ENCODE results near the gene SUB1.
"Not testable (repeated sequence)": the region's sequence is repeated elsewhere in the genome, so short reads cannot be mapped to it uniquely, and the experiment has no call there.

SUB1 gene

GRCh38 chr5:32585446-32586275 lies at the start of gene SUB1:
Gene SUB1, plus strand, starts transcription at chr5:32585557. Its CDS starts 2,956 bp downstream, at chr5:32588513.
- peak; percentile 87 for DNase-seq (ENCODE audit: low read depth)

DNA sequence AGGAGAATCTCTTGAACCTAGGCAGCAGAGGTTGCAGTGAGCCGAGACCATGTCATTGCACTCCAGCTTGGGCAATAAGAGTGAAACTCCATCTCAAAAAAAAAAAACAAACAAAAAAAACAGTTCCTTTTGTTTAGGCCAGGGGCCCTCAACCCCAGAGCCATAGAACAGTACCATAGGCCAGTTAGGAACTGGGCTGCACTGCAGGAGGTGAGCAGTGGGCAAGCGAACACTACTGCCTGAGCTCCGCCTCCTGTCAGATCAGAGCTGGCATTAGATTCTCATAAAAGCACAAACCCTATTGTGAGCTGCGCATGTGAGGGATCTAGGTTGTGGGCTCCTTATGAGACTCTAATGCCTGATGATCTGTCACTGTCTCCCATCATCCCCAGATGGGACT lies 49.1 kb upstream of the SUB1 start:
- no peak for DNase-seq (ENCODE audit: low read depth)

- peak; percentile 92 for DNase-seq (ENCODE audit: low read depth)
Observed at GRCh38 chr5:32537437-32538029, 47.8 kb upstream of the SUB1 start.

DNA sequence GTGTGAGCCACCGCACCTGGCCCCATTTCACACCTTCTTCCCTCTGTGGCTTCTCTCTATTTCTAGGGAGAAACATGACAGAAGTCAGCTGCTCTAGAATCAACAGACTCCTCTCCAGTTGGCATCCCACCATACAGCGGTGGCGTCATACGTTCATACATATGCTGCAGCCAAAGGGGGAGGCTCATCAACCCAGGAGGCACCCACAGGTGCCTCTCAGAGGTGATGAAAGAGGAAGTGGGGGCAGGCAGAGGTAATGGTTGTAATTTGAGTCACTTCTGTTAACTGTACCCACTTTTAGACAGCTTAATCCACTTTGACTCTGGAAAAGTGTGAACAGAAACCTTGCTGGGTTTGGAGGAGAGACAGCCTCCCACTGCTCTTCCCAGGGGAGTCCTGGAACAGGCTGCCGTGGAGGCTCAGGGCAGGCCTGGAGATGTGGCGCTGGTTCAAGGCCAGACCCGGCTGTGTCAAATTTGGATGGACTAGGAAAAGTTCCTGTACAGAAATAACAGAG lies 47.3 kb upstream of the SUB1 start:
- no peak for DNase-seq (ENCODE audit: low read depth)

DNA sequence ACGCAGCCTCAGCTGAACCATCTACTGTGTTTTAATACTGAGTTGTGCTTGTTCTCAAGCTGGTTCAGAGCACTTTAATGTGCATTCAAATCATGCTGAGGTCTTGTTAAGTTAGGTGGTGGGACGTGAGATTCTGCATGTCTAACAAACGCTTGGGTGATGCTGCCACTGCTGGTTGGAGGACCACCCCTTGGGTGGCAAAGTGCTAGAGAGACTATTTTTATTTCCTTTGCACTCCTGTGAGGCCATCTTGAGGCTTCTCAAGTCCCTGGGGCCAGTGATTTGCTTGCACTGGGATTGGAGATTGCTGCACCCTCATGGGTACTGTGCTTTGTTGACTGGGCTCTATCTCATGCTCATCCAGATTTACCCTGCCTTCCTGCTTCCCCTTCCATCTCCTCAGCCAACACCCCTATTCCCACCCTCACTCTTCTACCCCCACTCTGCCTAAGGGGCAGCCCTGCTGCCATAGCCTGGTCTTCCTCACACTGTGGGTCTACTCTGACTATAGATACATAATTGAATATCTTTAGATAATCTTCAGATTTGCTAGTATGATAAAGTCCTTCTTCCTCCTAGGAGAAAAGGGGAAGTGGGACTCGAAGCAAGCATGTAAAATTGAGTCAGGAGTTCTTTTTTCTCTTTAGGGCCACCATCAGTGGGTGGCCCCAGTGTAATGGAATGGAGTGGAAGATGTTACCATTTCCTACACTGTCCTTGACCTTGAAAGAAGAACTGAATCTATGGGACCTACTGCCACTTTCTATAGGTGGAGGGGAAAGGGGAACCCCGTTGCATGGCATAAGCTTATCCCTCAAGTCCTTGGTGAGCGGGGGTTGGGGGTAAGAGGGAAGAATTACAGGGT lies 45.1 kb upstream of the SUB1 start:
- DNase-seq (ENCODE audit: low read depth): no peak

- no peak for DNase-seq (ENCODE audit: low read depth)
Observed at GRCh38 chr5:32541241-32541640, 44.1 kb upstream of the SUB1 start.

DNA sequence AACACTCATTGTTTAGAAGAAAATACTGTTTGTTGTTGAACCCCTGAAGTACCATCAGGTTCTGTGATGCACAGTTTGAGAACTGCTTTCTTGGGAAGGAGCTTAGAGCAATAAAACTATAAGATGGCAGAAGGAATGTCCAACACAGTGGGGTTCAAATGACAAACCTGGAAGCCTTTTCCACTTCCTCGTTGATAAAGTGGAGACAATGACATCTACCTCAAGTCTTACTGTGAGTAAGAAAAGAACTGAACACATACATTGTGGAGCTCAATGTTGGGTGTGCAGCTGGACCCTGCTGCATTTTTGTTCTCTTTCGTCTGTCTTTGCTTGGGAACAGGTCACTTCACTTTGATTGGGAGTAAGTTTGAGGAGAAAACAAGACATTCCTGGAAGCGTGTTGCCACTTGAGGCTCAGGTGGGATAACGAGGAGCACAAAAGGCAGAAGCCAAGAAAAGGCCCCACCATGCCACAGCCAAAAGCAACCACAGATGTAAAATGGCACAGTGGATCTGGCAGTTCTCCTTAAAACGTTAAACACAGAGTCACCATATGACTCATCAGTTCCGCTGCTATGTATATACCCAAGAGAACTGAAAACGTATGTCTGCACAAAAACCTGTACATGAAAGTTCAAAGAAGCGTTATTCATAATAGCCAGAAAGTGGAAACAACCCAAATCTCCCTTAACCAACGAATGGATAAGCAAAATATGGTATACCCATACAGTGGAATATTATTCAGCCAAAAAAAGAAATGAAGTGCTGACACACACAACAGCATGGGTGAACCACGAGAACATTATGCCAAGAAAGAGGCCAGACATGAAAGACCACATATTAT lies 42.9 kb upstream of the SUB1 start:
- DNase-seq (ENCODE audit: low read depth): peak; percentile 17

- peak; percentile 18 for DNase-seq (ENCODE audit: low read depth)
Observed at GRCh38 chr5:32543291-32543690, 42.1 kb upstream of the SUB1 start.

DNA sequence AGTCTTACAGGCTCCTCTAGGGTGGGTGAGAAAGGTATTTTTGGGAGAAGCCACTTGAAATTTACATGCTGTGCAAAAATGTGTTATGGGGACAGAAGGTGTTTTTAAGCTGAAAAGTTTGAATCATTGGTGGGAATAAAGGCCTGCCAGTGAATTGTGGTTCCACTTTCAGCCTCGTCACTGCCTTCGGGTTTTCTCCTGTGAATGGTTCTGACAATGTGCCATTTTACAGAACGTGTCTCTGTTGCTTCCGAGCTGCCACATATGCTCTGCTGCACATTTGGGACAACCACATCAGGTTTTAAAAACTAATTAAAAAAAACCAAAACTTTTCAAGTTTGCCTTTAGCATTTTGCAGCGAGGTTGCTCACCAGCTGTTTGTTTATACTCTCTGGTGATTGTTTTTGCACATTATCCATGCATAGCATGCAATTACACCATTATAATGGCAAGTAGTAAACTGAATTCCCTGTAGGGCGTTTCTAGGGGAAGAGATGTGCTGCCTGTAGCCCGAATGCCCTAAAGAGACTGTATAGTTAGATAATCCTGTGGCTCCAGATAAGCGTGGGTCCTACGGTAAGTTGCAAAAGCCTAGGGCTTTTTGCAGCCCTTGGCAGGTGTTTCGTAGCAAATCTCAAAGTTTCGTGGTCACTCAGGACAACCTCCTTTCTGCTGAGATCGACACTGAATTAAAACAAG lies 40.1 kb upstream of the SUB1 start:
- no peak for DNase-seq (ENCODE audit: low read depth)

- peak; percentile 58 for DNase-seq (ENCODE audit: low read depth)
Observed at GRCh38 chr5:32551194-32551593, 34.2 kb upstream of the SUB1 start.

DNA sequence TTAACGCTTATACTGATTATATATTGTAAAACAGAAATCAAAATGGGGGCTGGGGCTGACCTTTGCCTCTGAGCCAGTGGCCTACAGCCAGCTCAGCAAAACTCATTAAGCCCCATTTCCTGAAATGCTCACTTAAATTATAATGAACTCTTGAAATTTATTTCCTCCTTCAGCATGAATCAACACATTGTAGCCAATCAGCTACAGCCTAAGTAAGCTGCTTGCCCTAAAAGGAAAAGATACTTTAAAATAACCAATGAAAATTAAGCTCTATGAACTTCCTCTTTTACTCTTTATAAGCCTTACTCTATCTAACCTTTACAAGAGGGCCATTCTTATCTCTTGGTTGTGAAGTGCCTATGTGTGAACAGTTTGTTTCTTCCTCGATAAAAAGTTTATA lies 33.5 kb upstream of the SUB1 start:
- no peak for DNase-seq (ENCODE audit: low read depth)

DNA sequence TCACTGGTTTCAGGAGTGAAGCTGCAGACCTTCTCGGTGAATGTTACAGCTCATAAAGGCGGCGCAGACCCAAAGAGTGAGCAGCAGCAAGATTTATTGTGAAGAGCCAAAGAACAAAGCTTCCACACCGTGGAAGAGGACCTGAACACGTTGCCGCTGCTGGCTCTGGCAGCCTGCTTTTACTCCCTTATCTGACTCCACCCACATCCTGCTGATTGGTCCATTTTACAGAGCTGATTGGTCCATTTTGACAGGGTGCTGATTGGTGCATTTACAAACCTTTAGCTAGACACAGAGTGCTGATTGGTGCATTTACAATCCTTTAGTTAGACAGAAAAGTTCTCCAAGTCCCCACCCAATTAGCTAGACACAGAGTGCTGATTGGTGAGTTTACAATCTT lies 32.9 kb upstream of the SUB1 start:
- not testable (repeated sequence) for DNase-seq (ENCODE audit: low read depth)

DNA sequence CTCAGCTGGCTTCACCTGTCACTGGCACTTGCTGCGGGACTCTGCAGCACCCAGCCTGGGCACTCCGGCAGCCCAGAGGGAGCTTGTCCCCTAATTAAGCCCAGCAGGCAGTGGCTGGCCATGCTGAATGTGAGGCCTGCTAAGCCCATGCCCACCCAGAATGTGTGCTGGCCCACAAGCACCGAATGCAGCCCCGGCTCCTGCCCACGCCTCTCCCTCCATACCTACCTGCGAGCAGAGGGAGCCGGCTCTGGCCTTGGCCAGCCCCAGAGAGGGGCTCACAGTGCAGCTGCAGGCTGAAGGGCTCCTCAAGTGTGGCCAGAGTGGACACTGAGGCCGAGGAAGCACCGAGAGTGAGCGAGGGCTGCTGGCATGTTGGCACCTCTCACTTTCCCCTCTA lies 32.4 kb upstream of the SUB1 start:
- no peak for DNase-seq (ENCODE audit: low read depth)

GRCh38 chr5:32554181-32554780 lies 31.1 kb upstream of the SUB1 start:
- not testable (repeated sequence) for DNase-seq (ENCODE audit: low read depth)

DNA sequence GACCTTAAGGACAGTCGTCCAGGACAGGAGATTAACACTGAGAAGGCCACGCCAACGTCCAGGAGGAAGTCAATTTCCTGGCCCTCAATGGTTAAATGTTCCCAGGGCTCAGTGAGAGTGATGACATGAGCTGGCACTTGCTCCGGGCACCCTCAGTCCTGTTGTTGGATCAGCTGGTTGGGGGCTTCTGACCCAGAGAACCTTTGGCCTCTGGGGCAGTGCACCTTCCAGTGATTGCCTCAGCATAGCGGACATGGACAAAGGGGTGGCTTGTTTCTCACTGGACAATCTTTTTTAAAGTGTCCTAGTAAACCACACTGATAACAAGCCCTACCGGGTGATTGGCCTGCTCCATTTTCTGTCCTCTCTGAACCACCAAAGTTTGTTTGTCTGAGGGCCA lies 28.8 kb upstream of the SUB1 start:
- DNase-seq (ENCODE audit: low read depth): not testable (repeated sequence)

DNA sequence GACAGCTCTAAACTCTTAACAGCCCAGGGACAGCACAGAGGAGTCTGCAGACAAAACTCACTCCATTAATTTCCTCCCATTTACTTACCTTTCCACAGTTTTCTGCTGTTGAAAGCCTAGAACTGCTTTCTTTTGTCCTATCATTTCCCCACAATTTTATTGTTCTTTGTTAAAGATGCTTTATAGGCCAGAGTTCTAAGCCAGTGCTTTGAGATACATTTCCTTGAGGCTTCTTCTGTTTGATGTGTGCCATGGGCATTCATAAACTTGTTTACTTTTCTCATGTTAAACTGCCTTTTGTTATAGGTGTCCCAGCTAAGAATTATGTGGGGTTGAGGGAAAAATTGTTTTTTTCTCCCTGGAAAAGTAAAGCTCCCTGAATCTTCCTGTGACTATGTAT lies 25.9 kb upstream of the SUB1 start:
- no peak for DNase-seq (ENCODE audit: low read depth)

DNA sequence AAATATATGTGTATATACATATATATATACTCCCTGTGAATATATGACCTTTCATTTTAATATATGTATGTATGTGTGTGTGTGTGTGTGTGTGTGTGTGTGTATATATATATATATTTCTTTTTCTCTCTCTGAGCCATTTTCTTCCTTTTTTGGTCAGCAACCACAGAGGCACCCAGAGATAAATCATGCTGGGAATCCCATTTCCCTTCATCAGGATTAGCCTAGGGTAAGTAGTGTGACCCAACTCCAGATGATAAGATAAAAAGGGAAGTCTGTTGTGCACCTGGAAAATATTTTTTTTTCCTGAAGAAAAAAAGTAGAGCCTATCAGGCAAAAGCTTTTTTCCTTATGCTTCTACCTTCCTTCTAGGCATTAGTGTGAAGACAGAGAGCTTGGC lies 25.4 kb upstream of the SUB1 start:
- DNase-seq (ENCODE audit: low read depth): peak; percentile 54

GRCh38 chr5:32562056-32562455 lies 23.3 kb upstream of the SUB1 start:
- no peak for DNase-seq (ENCODE audit: low read depth)

GRCh38 chr5:32562843-32563242 lies 22.5 kb upstream of the SUB1 start:
- DNase-seq (ENCODE audit: low read depth): peak; percentile 35

DNA sequence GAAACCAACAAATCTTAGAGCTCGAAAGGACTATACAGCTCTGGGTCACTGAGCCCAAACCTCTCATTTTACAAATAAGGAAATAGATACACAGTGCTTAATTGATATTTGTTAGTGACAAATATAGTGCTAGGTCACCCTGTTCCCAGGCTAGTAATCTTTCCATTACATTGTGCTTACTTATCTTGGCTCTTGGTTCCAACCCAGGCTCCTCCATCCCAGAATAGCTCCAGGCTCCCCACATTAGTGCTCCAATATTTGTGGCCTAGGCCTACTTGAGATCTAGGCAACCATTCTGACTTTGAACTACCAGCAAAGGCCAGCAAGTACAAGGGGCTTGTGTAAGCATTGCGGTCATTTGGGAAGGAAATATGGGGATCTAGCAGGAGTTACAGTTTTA lies 21.7 kb upstream of the SUB1 start:
- no peak for DNase-seq (ENCODE audit: low read depth)

DNA sequence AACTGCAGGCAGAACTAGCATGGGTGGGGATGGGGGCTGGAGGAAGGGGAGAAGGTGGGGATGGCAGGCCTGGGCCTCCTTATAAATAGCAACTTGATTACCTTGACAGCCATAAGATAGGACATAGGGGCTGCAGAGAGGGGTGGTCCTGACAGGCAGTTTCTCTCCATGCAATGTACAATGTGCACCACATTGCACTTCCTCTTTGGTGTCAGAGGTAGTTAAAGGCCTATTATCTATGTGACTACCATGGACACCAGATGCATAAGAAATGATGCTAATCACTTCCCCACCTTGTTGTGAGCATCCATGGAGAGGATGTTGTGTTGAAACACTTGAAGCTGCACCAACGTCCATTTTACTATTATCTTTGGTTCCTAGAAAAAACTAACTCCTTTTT lies 20.2 kb upstream of the SUB1 start:
- DNase-seq (ENCODE audit: low read depth): no peak

Measured in amniotic epithelial cell (primary cell).